ENCODE results near the gene DPP7. TPM values are rescaled to one million over a fixed set of nuclear protein-coding genes. Genes with fewer than 3 reads are reported as not detected.

DPP7 gene
- total RNA-seq, 1 experiment from 2014 or later = 291 TPM

- no peaks in the 10 kb centered on the region for H3K79me2 ChIP-seq (ENCODE audit: insufficient read depth, low read length)
- H3K27ac ChIP-seq (ENCODE audit: low read depth, low read length) = no peak overlapping the region
- H3K27me3 ChIP-seq (ENCODE audit: insufficient read depth, low read length) = no peaks in the 10 kb centered on the region
- ATAC-seq (no peak), DNase-seq (ENCODE audit: low read depth, low spot score) (no peak)
- H3K9me2 ChIP-seq (ENCODE audit: insufficient read depth) = no peaks in the 10 kb centered on the region
- TF ChIP-seq YY1 (IDR thresholded peaks at IDR 0.05; ENCODE audit: extremely low read depth, insufficient replicate concordance, low read depth, low read length) (no peak), CTCF (IDR thresholded peaks at IDR 0.05 in 2 of 3, conservative IDR thresholded peaks at IDR 0.05 in 1 of 3; ENCODE audit: borderline replicate concordance in 1 of 3, insufficient read depth in 1 of 3, low read depth in 2 of 3, low read length in 2 of 3) (no peak), CBX3 (IDR thresholded peaks at IDR 0.05; ENCODE audit: low read depth) (no peak), RAD21 (IDR thresholded peaks at IDR 0.05; ENCODE audit: low read depth) (no peak), ELF1 (IDR thresholded peaks at IDR 0.05; ENCODE audit: borderline replicate concordance, low read depth) (no peak)
- H3K36me3 ChIP-seq (ENCODE audit: control insufficient read depth in 1 of 2, insufficient read depth in 2 of 2, low read length in 2 of 2) = no peaks in the 10 kb centered on the region
- no TSS peak for BruUV-seq (replicated peaks)
- H4K20me1 ChIP-seq (ENCODE audit: insufficient read depth) = no peaks in the 10 kb centered on the region
- no peak overlapping the region for H3K9ac ChIP-seq (ENCODE audit: low read length)
- H3K9me3 ChIP-seq (ENCODE audit: control insufficient read depth in 1 of 2, insufficient read depth in 1 of 2, low read depth in 1 of 2, low read length in 2 of 2) = no peaks in the 10 kb centered on the region
- CTCF ChIA-PET = no interaction called here
- no peak overlapping the region for H3K4me2 ChIP-seq (ENCODE audit: low read length)
- H2AFZ ChIP-seq (ENCODE audit: low read depth, low read length, poor library complexity, severe bottlenecking) = no peak overlapping the region
- peaks cover 12 to 22% of the 10 kb centered on the region in 2 experiments for H3K4me1 ChIP-seq (ENCODE audit: control insufficient read depth in 1 of 2, insufficient read depth in 2 of 2, low read length in 2 of 2)
- intact Hi-C loops (cut with micrococcal nuclease) = no loop called here
- no peak overlapping the region for H3K4me3 ChIP-seq (replicated peaks in 1 of 2; ENCODE audit: low read depth in 1 of 2, low read length in 2 of 2)
- RAD21 ChIA-PET (ENCODE audit: low non-redundant PET in 1 of 2, low total read pairs in 2 of 2, uncharacterized antibody in 2 of 2, unreplicated experiment in 2 of 2) = no interaction called here
- POLR2A ChIA-PET = no interaction called here
Observed at GRCh38 chr9:137147091-137147792, 32.7 kb upstream of the DPP7 start.

- ChIA-PET CTCF (no interaction called here), RAD21 (ENCODE audit: low non-redundant PET in 1 of 2, low total read pairs in 2 of 2, uncharacterized antibody in 2 of 2, unreplicated experiment in 2 of 2) (no interaction called here), POLR2A (no interaction called here)
- H3K4me1 ChIP-seq (ENCODE audit: control insufficient read depth in 1 of 2, insufficient read depth in 2 of 2, low read length in 2 of 2) = peaks cover 12 to 21% of the 10 kb centered on the region in 2 experiments
- no peaks in the 10 kb centered on the region for H3K9me3 ChIP-seq (ENCODE audit: control insufficient read depth in 1 of 2, insufficient read depth in 1 of 2, low read depth in 1 of 2, low read length in 2 of 2)
- DNase-seq (ENCODE audit: low read depth, low spot score) (no peak), ATAC-seq (no peak)
- H2AFZ ChIP-seq (ENCODE audit: low read depth, low read length, poor library complexity, severe bottlenecking) = no peak overlapping the region
- no peak overlapping the region for H3K4me3 ChIP-seq (replicated peaks in 1 of 2; ENCODE audit: low read depth in 1 of 2, low read length in 2 of 2)
- H3K27me3 ChIP-seq (ENCODE audit: insufficient read depth, low read length) = no peaks in the 10 kb centered on the region
- no peak overlapping the region for H3K9ac ChIP-seq (ENCODE audit: low read length)
- no TSS peak for BruUV-seq (replicated peaks)
- no peaks in the 10 kb centered on the region for H4K20me1 ChIP-seq (ENCODE audit: insufficient read depth)
- intact Hi-C loops (cut with micrococcal nuclease) = no loop called here
- H3K36me3 ChIP-seq (ENCODE audit: control insufficient read depth in 1 of 2, insufficient read depth in 2 of 2, low read length in 2 of 2) = no peaks in the 10 kb centered on the region
- no peak overlapping the region for H3K4me2 ChIP-seq (ENCODE audit: low read length)
- H3K27ac ChIP-seq (ENCODE audit: low read depth, low read length) = no peak overlapping the region
- no peaks in the 10 kb centered on the region for H3K9me2 ChIP-seq (ENCODE audit: insufficient read depth)
- no peaks in the 10 kb centered on the region for H3K79me2 ChIP-seq (ENCODE audit: insufficient read depth, low read length)
- TF ChIP-seq FOSL1 (IDR thresholded peaks at IDR 0.05; ENCODE audit: low read depth) (no peak), TCF7L2 (IDR thresholded peaks at IDR 0.05; ENCODE audit: borderline replicate concordance, extremely low read depth, insufficient read depth, insufficient read length) (no peak), POLR2A (IDR thresholded peaks at IDR 0.05; ENCODE audit: borderline replicate concordance, extremely low read depth, insufficient read depth, insufficient read length) (no peak), ZFX (IDR thresholded peaks at IDR 0.05) (no peak), CEBPB (IDR thresholded peaks at IDR 0.05; ENCODE audit: low read depth) (no peak), CBX3 (IDR thresholded peaks at IDR 0.05; ENCODE audit: low read depth) (no peak), YY1 (IDR thresholded peaks at IDR 0.05; ENCODE audit: extremely low read depth, insufficient replicate concordance, low read depth, low read length) (no peak), JUND (IDR thresholded peaks at IDR 0.05) (no peak), RAD21 (IDR thresholded peaks at IDR 0.05; ENCODE audit: low read depth) (no peak), SIN3A (IDR thresholded peaks at IDR 0.05; ENCODE audit: low read depth) (no peak), ATF3 (IDR thresholded peaks at IDR 0.05) (no peak), EGR1 (IDR thresholded peaks at IDR 0.05; ENCODE audit: low read depth) (no peak), ELF1 (IDR thresholded peaks at IDR 0.05; ENCODE audit: borderline replicate concordance, low read depth) (no peak), POLR2AphosphoS5 (IDR thresholded peaks at IDR 0.05; ENCODE audit: low read depth, low read length) (no peak), CTCF (IDR thresholded peaks at IDR 0.05 in 2 of 3, conservative IDR thresholded peaks at IDR 0.05 in 1 of 3; ENCODE audit: borderline replicate concordance in 1 of 3, insufficient read depth in 1 of 3, low read depth in 2 of 3, low read length in 2 of 3) (no peak), EZH2phosphoT487 (IDR thresholded peaks at IDR 0.05; ENCODE audit: borderline replicate concordance) (no peak)
Observed at GRCh38 chr9:137146527-137146918, 32.0 kb upstream of the DPP7 start.
